Measurements from ENCODE around the gene TECPR1.
A peak's percentile ranks its signal among the peaks of the same experiment; 100 is the strongest.

Gene TECPR1

GRCh38 chr7:98192781-98193457, 59.1 kb downstream of the TECPR1 start:
- DNase-seq (ENCODE audit: low spot score), result no peak

- DNase-seq (ENCODE audit: low spot score), result no peak
Measured at GRCh38 chr7:98191668-98192431, 60.2 kb downstream of the TECPR1 start.

GRCh38 chr7:98189559-98189958, 62.5 kb downstream of the TECPR1 start:
- no peak for DNase-seq (ENCODE audit: low spot score)

GRCh38 chr7:98187138-98187502, 64.9 kb downstream of the TECPR1 start:
- no peak for DNase-seq (ENCODE audit: low spot score)

GRCh38 chr7:98186452-98187137, 65.4 kb downstream of the TECPR1 start:
- DNase-seq (ENCODE audit: low spot score), result no peak

GRCh38 chr7:98185101-98185500, 66.9 kb downstream of the TECPR1 start:
- no peak for DNase-seq (ENCODE audit: low spot score)

GRCh38 chr7:98180751-98181150, 71.3 kb downstream of the TECPR1 start:
- no peak for DNase-seq (ENCODE audit: low spot score)

GRCh38 chr7:98178762-98179490, 73.1 kb downstream of the TECPR1 start:
- no peak for DNase-seq (ENCODE audit: low spot score)

GRCh38 chr7:98178321-98178720, 73.7 kb downstream of the TECPR1 start:
- DNase-seq (ENCODE audit: low spot score), result peak; percentile 85

- DNase-seq (ENCODE audit: low spot score), result no peak
Measured at GRCh38 chr7:98177553-98177952, 74.5 kb downstream of the TECPR1 start.

GRCh38 chr7:98175260-98175940, 76.6 kb downstream of the TECPR1 start:
- no peak for DNase-seq (ENCODE audit: low spot score)

- peak; percentile 84 for DNase-seq (ENCODE audit: low spot score)
Measured at GRCh38 chr7:98174334-98175259, 77.4 kb downstream of the TECPR1 start.

GRCh38 chr7:98171449-98171848, 80.6 kb downstream of the TECPR1 start:
- no peak for DNase-seq (ENCODE audit: low spot score)

GRCh38 chr7:98170966-98171365, 81.1 kb downstream of the TECPR1 start:
- DNase-seq (ENCODE audit: low spot score), result no peak

- no peak for DNase-seq (ENCODE audit: low spot score)
Measured at GRCh38 chr7:98168904-98169621, 83.0 kb downstream of the TECPR1 start.

GRCh38 chr7:98168181-98168903, 83.7 kb downstream of the TECPR1 start:
- peak; percentile 82 for DNase-seq (ENCODE audit: low spot score)

GRCh38 chr7:98167653-98168052, 84.4 kb downstream of the TECPR1 start:
- DNase-seq (ENCODE audit: low spot score), result no peak

GRCh38 chr7:98166668-98166970, 85.4 kb downstream of the TECPR1 start:
- DNase-seq (ENCODE audit: low spot score), result no peak

GRCh38 chr7:98165827-98166667, 86.0 kb downstream of the TECPR1 start:
- DNase-seq (ENCODE audit: low spot score), result peak; percentile 47

Data from cerebellar cortex (tissue), 1 donor.